GM23248 (cell line): Measurements from ENCODE around the gene SLC45A2. TPM values are rescaled to one million over a fixed set of nuclear protein-coding genes. Genes with fewer than 3 reads are reported as not detected.
"Not testable (repeated sequence)": the region's sequence is repeated elsewhere in the genome, so short reads cannot be mapped to it uniquely, and the experiment has no call there.

ENCODE experiments used
- DNase-seq: peaks from one replicate; pipeline ENCODE4 v3.0.0-alpha.2; 2015
- H2AFZ ChIP-seq: fragments of 200-600 bp; sonication (generic); 2 replicates; pipeline ENCODE4 v1.6.1; 2016; ENCODE audit warnings: antibody characterized with exemption
- H3F3A ChIP-seq: fragments of 200-600 bp; sonication (generic); 2 replicates; pipeline ENCODE4 v1.6.1; 2016; ENCODE audit warnings: mild to moderate bottlenecking, antibody characterized with exemption, mixed run types; ENCODE audit not compliant: insufficient read depth
- H3K27ac ChIP-seq: fragments of 200-600 bp; sonication (generic); 2 replicates; pipeline ENCODE4 v1.5.1; 2016; ENCODE audit warnings: mild to moderate bottlenecking
- H3K27me3 ChIP-seq: fragments of 200-600 bp; sonication (generic); replicated peaks from 2 replicates; pipeline ENCODE4 v1.6.1; 2016; ENCODE audit warnings: mild to moderate bottlenecking; ENCODE audit not compliant: insufficient read depth
- H3K36me3 ChIP-seq: fragments of 200-600 bp; sonication (generic); 2 replicates; pipeline ENCODE4 v1.6.1; 2016; ENCODE audit warnings: low read depth, mild to moderate bottlenecking
- H3K4me1 ChIP-seq: fragments of 200-600 bp; sonication (generic); 2 replicates; pipeline ENCODE4 v1.6.1; 2016; ENCODE audit warnings: mild to moderate bottlenecking; ENCODE audit not compliant: insufficient read depth
- H3K4me2 ChIP-seq: fragments of 200-600 bp; sonication (generic); one replicate; pipeline ENCODE4 v1.6.1; 2016; ENCODE audit warnings: mild to moderate bottlenecking; ENCODE audit not compliant: unreplicated experiment
- H3K4me3 ChIP-seq: fragments of 200-600 bp; sonication (generic); 2 replicates; pipeline ENCODE4 v1.5.1; 2016; ENCODE audit warnings: mild to moderate bottlenecking
- H3K79me2 ChIP-seq: fragments of 200-600 bp; sonication (generic); 2 replicates; pipeline ENCODE4 v1.6.1; 2016; ENCODE audit warnings: mild to moderate bottlenecking; ENCODE audit not compliant: insufficient read depth
- H3K9ac ChIP-seq: fragments of 200-600 bp; sonication (generic); 2 replicates; pipeline ENCODE4 v1.6.1; 2016; ENCODE audit warnings: mild to moderate bottlenecking
- H3K9me2 ChIP-seq: fragments of 200-600 bp; sonication (generic); 2 replicates; pipeline ENCODE4 v1.6.1; 2016; ENCODE audit warnings: mixed run types, mild to moderate bottlenecking, moderate library complexity; ENCODE audit not compliant: insufficient read depth
- H3K9me3 ChIP-seq: fragments of 200-600 bp; sonication (generic); one replicate; pipeline ENCODE4 v1.6.1; 2017; ENCODE audit warnings: low read depth
- H4K20me1 ChIP-seq: fragments of 200-600 bp; sonication (generic); 2 replicates; pipeline ENCODE4 v1.6.0; 2016; ENCODE audit not compliant: insufficient read depth
- EZH2 ChIP-seq: fragments of 200-600 bp; sonication (generic); IDR thresholded peaks from 2 replicates; pipeline ENCODE4 v1.6.1; 2018; ENCODE audit warnings: antibody characterized with exemption, mild to moderate bottlenecking; ENCODE audit not compliant: insufficient read depth, poor library complexity, severe bottlenecking
- EZH2phosphoT487 ChIP-seq: fragments of 200-600 bp; sonication (generic); IDR thresholded peaks from 2 replicates; pipeline ENCODE4 v1.6.1; 2018; ENCODE audit warnings: antibody characterized with exemption, moderate library complexity, mild to moderate bottlenecking, low read depth; ENCODE audit not compliant: insufficient read depth
- WGBS, 2 experiments: methylation state at CpG; one replicate each; pipeline ENCODE4 v1.1.6; 2015 to 2017; ENCODE audit warnings: low lambda C conversion rate in 2 of 2, low coverage in 1 of 2; ENCODE audit errors: missing lambda C conversion rate in 2 of 2; 5-methylcytosine and 5-hydroxymethylcytosine counted together
- in situ Hi-C: fragments of 300-500 bp; cut with MboI; formaldehyde crosslinking; loops from 2 replicates; pipeline ENCODE4 v1.15.0; 2020
- polyA plus RNA-seq: library from polyadenylated mRNA; unstranded; fragments of >200 nt; fragmentation: Nextera tagmentation; extraction: Ambion mirVana; gene quantifications from 2 replicates; pipeline ENCODE4 v1.2.1, GENCODE V29; 2016
- total RNA-seq: library from RNA; depleted of rRNA; stranded (reverse); fragments of >200 nt; shearing (Covaris generic); gene quantifications from 2 replicates; pipeline ENCODE4 v1.2.3, GENCODE V29; 2014

Gene SLC45A2
- total and polyA plus RNA-seq, 2 experiments from 2014 or later, result not detected

DNA sequence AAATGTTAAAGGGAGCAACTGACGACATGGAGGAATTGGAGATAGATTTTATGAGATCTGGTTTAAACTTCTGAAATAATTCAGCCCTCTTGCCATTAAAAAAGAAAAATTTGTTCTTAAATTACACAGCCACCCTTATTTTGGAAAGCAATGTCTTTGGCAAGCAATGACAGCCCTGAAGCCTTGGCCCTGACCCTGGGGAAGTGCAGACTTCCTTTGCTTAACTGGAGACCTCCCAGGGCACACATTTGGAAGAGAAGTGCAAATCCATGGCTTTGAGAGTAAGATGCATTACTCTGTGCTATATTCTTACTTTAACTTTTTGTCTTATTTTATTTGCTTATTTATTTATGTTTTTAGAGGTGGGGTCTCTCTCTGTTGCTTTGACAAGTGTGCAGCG is 26.3 kb downstream of the SLC45A2 start:
- no peak overlapping the region for H3K27ac ChIP-seq
- WGBS, 2 experiments, result 58 to 67% methylated on average over 2 of the region's 2 CpGs

DNA sequence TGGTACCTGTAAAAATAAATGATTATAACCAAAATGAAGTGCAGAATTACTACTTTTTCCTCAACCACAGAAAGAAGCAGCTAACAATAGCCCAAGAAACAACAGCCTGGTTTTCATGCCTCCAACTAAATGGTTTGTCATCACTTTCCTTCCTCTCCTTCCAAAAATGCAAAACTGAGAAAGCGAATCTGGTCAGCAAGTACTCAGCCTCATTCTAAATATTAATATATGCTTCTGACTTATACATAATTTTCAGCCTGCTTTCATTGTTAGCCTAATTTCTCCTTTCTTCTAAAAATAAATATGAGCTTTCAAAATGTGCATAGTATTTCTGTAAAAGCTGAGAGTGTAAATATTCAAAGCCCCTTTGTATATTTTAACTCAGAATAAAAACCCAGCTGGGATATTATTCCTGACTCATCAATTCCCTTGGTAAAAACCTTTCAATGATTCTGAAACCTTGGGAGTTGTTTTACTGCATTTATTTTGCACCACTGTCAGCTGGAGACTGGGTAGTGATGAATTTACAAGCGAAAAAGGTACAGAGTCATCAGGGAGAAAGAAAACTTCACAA is 26.8 kb downstream of the SLC45A2 start:
- no peak overlapping the region for H3K9ac ChIP-seq
- no peak for TF ChIP-seq EZH2
- no peak for TF ChIP-seq EZH2phosphoT487
- H2AFZ ChIP-seq, result no peak overlapping the region
- WGBS, 2 experiments, result 47 to 53% methylated on average over 2 of the region's 2 CpGs
- no peaks in the 10 kb centered on the region for H3K36me3 ChIP-seq
- H3K4me3 ChIP-seq, result no peak overlapping the region
- no peaks in the 10 kb centered on the region for H3K27me3 ChIP-seq
- in situ Hi-C loops, result no loop called here
- H3K9me2 ChIP-seq, result no peaks in the 10 kb centered on the region
- H3K4me1 ChIP-seq, result no peaks in the 10 kb centered on the region
- H3K79me2 ChIP-seq, result no peaks in the 10 kb centered on the region
- H3K4me2 ChIP-seq, result no peak overlapping the region
- H3K9me3 ChIP-seq, result no peaks in the 10 kb centered on the region
- H4K20me1 ChIP-seq, result no peaks in the 10 kb centered on the region
- H3F3A ChIP-seq, result no peaks in the 10 kb centered on the region
- no peak overlapping the region for H3K27ac ChIP-seq
- no peak for DNase-seq

More for the DNA sequence above, 26.3 kb downstream of the SLC45A2 start:
- no peak for TF ChIP-seq EZH2phosphoT487
- TF ChIP-seq EZH2, result no peak
- Histone ChIP-seq H3K4me3 (no peak overlapping the region), H3F3A (no peaks in the 10 kb centered on the region), H2AFZ (no peak overlapping the region), H3K27me3 (no peaks in the 10 kb centered on the region), H4K20me1 (no peaks in the 10 kb centered on the region), H3K4me2 (no peak overlapping the region), H3K4me1 (no peaks in the 10 kb centered on the region), H3K9me2 (no peaks in the 10 kb centered on the region), H3K36me3 (no peaks in the 10 kb centered on the region), H3K79me2 (no peaks in the 10 kb centered on the region), H3K9ac (no peak overlapping the region), H3K9me3 (no peaks in the 10 kb centered on the region)
- DNase-seq, result no peak
- in situ Hi-C loops, result no loop called here

GRCh38 chr5:33952175-33952574 is 32.3 kb downstream of the SLC45A2 start:
- H3K79me2 ChIP-seq, DNase-seq, H3K27ac ChIP-seq, H3K36me3 ChIP-seq, H3K4me2 ChIP-seq, H3F3A ChIP-seq, H3K9me2 ChIP-seq, H2AFZ ChIP-seq, H3K9ac ChIP-seq, H3K4me3 ChIP-seq, H3K4me1 ChIP-seq, H3K9me3 ChIP-seq, H4K20me1 ChIP-seq, in situ Hi-C loops: not testable (repeated sequence)
- H3K27me3 ChIP-seq, result peaks cover 11% of the 10 kb centered on the region
- 62 to 69% methylated on average over 4 to 5 of the region's 5 CpGs for WGBS, 2 experiments

DNA sequence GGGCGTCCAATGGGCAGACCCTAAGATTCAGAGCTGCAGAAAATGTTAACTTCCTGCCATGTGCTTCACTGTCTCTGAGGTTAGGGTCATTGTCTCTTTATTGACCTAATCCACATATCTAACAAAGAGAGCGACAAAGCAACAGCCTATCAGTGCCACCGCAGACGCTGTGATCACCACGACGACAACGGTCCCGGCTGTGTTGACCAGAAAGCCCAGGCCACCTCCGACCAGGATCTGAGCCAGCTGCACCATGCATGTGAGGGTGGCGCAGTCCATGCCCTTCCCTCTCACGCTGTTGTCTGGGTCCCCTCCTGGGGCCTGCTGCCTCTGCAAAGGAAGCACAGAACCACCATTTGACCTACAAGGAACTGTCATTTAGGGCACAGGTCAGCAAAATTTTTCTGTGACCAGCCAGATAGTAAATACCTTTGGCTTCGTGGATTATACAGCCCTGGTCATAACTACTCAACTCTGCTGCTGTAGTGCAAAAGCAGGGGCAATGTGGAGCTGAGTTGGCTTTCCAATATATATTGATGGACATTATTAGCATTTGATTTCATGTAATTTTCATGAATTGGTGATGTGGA is 39.9 kb downstream of the SLC45A2 start:
- H3K79me2 ChIP-seq, result no peaks in the 10 kb centered on the region
- H3K27ac ChIP-seq, result no peak overlapping the region
- no peak for TF ChIP-seq EZH2phosphoT487
- no peak for TF ChIP-seq EZH2
- no peaks in the 10 kb centered on the region for H3K4me1 ChIP-seq
- no peaks in the 10 kb centered on the region for H3K9me2 ChIP-seq
- H3K27me3 ChIP-seq, result peaks cover 63% of the 10 kb centered on the region
- no peaks in the 10 kb centered on the region for H4K20me1 ChIP-seq
- no peak overlapping the region for H3K9ac ChIP-seq
- no peak overlapping the region for H2AFZ ChIP-seq
- DNase-seq, result no peak
- in situ Hi-C loops, result no loop called here
- H3K9me3 ChIP-seq, result no peaks in the 10 kb centered on the region
- no peaks in the 10 kb centered on the region for H3F3A ChIP-seq
- no peak overlapping the region for H3K4me3 ChIP-seq
- WGBS, 2 experiments, result 70 to 75% methylated on average over 12 of the region's 12 CpGs
- H3K36me3 ChIP-seq, result no peaks in the 10 kb centered on the region
- H3K4me2 ChIP-seq, result no peak overlapping the region
